HepG2 (cell line): ENCODE measurements around the gene ARL6. TPM values are rescaled to one million over a fixed set of nuclear protein-coding genes. Genes with fewer than 3 reads are reported as not detected.

Source experiments
- ELF3 ChIP-seq: IDR thresholded peaks from 2 replicates; pipeline ENCODE4 v1.6.1; 2016; ENCODE audit warnings: missing genetic modification reagents, missing compliant biosample characterization
- FOSL2 ChIP-seq: sonication (generic); formaldehyde crosslinking; IDR thresholded peaks from 2 replicates; pipeline ENCODE4 v1.4.0; 2020; ENCODE audit warnings: missing genetic modification reagents
- FOXJ3 ChIP-seq: sonication (generic); formaldehyde crosslinking; IDR thresholded peaks from 2 replicates; pipeline ENCODE4 v1.4.0; 2020; ENCODE audit warnings: missing genetic modification reagents, mild to moderate bottlenecking, borderline replicate concordance
- HNRNPLL ChIP-seq: fragments of 200-400 bp; formaldehyde crosslinking; IDR thresholded peaks from 2 replicates; pipeline ENCODE4 v1.6.1; 2017; ENCODE audit warnings: mild to moderate bottlenecking, low read depth, low read length; ENCODE audit not compliant: poor library complexity, severe bottlenecking
- IKZF5 ChIP-seq: IDR thresholded peaks from 2 replicates; pipeline ENCODE4 v1.6.1; 2018; ENCODE audit warnings: missing genetic modification reagents, mild to moderate bottlenecking, missing compliant biosample characterization
- NFIC ChIP-seq: IDR thresholded peaks from 2 replicates; pipeline ENCODE4 v1.6.1; 2012; ENCODE audit warnings: mild to moderate bottlenecking, low read length, inconsistent platforms
- RARG ChIP-seq: sonication (generic); formaldehyde crosslinking; IDR thresholded peaks from 2 replicates; pipeline ENCODE4 v1.4.0; 2020; ENCODE audit warnings: low read depth, mild to moderate bottlenecking, missing genetic modification reagents
- RBM39 ChIP-seq: fragments of 200-400 bp; formaldehyde crosslinking; IDR thresholded peaks from one replicate; pipeline ENCODE4 v1.6.1; 2018; ENCODE audit warnings: antibody characterized with exemption, mild to moderate bottlenecking, low read depth, low read length; ENCODE audit not compliant: poor library complexity, severe bottlenecking
- REL ChIP-seq: sonication (generic); formaldehyde crosslinking; conservative IDR thresholded peaks from 2 replicates; pipeline ENCODE4 v1.8.0; 2022; ENCODE audit warnings: mild to moderate bottlenecking, missing genetic modification reagents, moderate library complexity
- SCMH1 ChIP-seq: sonication (generic); formaldehyde crosslinking; IDR thresholded peaks from 2 replicates; pipeline ENCODE4 v1.9.0; 2021; ENCODE audit warnings: missing genetic modification reagents, mild to moderate bottlenecking, borderline replicate concordance
- SMARCC2 ChIP-seq: fragments of 450-650 bp; IDR thresholded peaks from 2 replicates; pipeline ENCODE4 v1.6.1; 2017; ENCODE audit warnings: antibody characterized with exemption, mild to moderate bottlenecking
- SP5 ChIP-seq: IDR thresholded peaks from 2 replicates; pipeline ENCODE4 v1.6.1; 2016; ENCODE audit warnings: low read depth, borderline replicate concordance
- YEATS2 ChIP-seq: sonication (generic); formaldehyde crosslinking; IDR thresholded peaks from 2 replicates; pipeline ENCODE4 v1.4.0; 2020; ENCODE audit warnings: missing genetic modification reagents, borderline replicate concordance
- ZBTB1 ChIP-seq: sonication (generic); formaldehyde crosslinking; IDR thresholded peaks from 2 replicates; pipeline ENCODE4 v1.4.0; 2020; ENCODE audit warnings: missing genetic modification reagents, borderline replicate concordance
- ZNF160 ChIP-seq: sonication (generic); formaldehyde crosslinking; IDR thresholded peaks from 2 replicates; pipeline ENCODE4 v1.8.0; 2022; ENCODE audit warnings: mild to moderate bottlenecking, inconsistent platforms, missing genetic modification reagents
- ZNF260 ChIP-seq: sonication (generic); formaldehyde crosslinking; IDR thresholded peaks from 2 replicates; pipeline ENCODE4 v1.4.0; 2020; ENCODE audit warnings: missing genetic modification reagents, low read depth, mild to moderate bottlenecking, borderline replicate concordance
- ZNF331 ChIP-seq: sonication (generic); formaldehyde crosslinking; IDR thresholded peaks from 2 replicates; pipeline ENCODE4 v1.4.0; 2020; ENCODE audit warnings: missing genetic modification reagents
- ZNF333 ChIP-seq: sonication (generic); formaldehyde crosslinking; IDR thresholded peaks from 2 replicates; pipeline ENCODE4 v1.4.0; 2020; ENCODE audit warnings: mild to moderate bottlenecking, missing genetic modification reagents, borderline replicate concordance
- ZNF337 ChIP-seq: sonication (generic); formaldehyde crosslinking; IDR thresholded peaks from 2 replicates; pipeline ENCODE4 v1.5.1; 2020; ENCODE audit warnings: missing genetic modification reagents, low read depth, mild to moderate bottlenecking, borderline replicate concordance
- ZNF430 ChIP-seq: sonication (generic); formaldehyde crosslinking; IDR thresholded peaks from 2 replicates; pipeline ENCODE4 v1.9.0; 2021; ENCODE audit warnings: mild to moderate bottlenecking, missing genetic modification reagents
- ZNF543 ChIP-seq: sonication (generic); formaldehyde crosslinking; IDR thresholded peaks from 2 replicates; pipeline ENCODE4 v1.4.0; 2020; ENCODE audit warnings: mild to moderate bottlenecking, missing genetic modification reagents
- ZNF552 ChIP-seq: sonication (generic); formaldehyde crosslinking; IDR thresholded peaks from 2 replicates; pipeline ENCODE4 v1.9.0; 2022; ENCODE audit warnings: missing genetic modification reagents, mild to moderate bottlenecking, borderline replicate concordance
- ZSCAN12 ChIP-seq: sonication (generic); formaldehyde crosslinking; IDR thresholded peaks from 2 replicates; pipeline ENCODE4 v1.9.0; 2021; ENCODE audit warnings: mild to moderate bottlenecking, missing genetic modification reagents
- polyA plus RNA-seq, 8 experiments: library from polyadenylated mRNA; depleted of rRNA in 3 of 8; stranded (reverse) in 7 of 8; unstranded in 1 of 8; fragments of >200 nt; fragmentation: Illumina TruSeq in 4 of 8; extraction: Trizol in 4 of 8; gene quantifications; 2 replicates each; pipeline versions ENCODE4 v1.2.1 to v1.2.3, GENCODE V29; 2011 to 2016; ENCODE audit warnings: low read depth in 4 of 8, missing spikeins in 1 of 8, mixed read lengths in 1 of 8; ENCODE audit not compliant: insufficient read depth in 1 of 8
- total RNA-seq, 5 experiments: library from RNA; depleted of rRNA; stranded (reverse); fragments of >200 nt; fragmentation: Illumina TruSeq; extraction: Trizol; gene quantifications; 2 replicates each; pipeline ENCODE4 v1.2.3, GENCODE V29; 2016; ENCODE audit warnings: low read depth in 1 of 5
- TF ChIP-seq, protein P1 (sequence below): sonication (generic); formaldehyde crosslinking; IDR thresholded peaks from 2 replicates; pipeline ENCODE4 v1.8.1; 2023; ENCODE audit warnings: missing genetic modification reagents, inconsistent platforms, borderline replicate concordance
- TF ChIP-seq, protein P2 (sequence below): sonication (generic); formaldehyde crosslinking; IDR thresholded peaks from 2 replicates; pipeline ENCODE4 v1.4.0; 2020; ENCODE audit warnings: missing genetic modification reagents, borderline replicate concordance
- TF ChIP-seq, protein P3 (sequence below): sonication (generic); formaldehyde crosslinking; IDR thresholded peaks from 2 replicates; pipeline ENCODE4 v1.8.0; 2022; ENCODE audit warnings: missing genetic modification reagents, mild to moderate bottlenecking, borderline replicate concordance

ARL6 gene
- total and polyA plus RNA-seq, 2 of the 13 experiments (the other 11 are each of a cell fraction or from before 2014, with no cell fraction given) = 1.3 to 3.7 TPM

- TF ChIP-seq, protein P1, sequence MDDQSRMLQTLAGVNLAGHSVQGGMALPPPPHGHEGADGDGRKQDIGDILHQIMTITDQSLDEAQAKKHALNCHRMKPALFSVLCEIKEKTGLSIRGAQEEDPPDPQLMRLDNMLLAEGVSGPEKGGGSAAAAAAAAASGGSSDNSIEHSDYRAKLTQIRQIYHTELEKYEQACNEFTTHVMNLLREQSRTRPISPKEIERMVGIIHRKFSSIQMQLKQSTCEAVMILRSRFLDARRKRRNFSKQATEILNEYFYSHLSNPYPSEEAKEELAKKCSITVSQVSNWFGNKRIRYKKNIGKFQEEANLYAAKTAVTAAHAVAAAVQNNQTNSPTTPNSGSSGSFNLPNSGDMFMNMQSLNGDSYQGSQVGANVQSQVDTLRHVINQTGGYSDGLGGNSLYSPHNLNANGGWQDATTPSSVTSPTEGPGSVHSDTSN (CRISPR knock-in tag) = no peak
- TF ChIP-seq ZNF333 (CRISPR knock-in tag) (peak; percentile 65; the same call in 1 of the 2 replicates), ELF3 (CRISPR knock-in tag) (no peak), RARG (no peak), HNRNPLL (no peak), ZNF160 (0 out of 2 replicates have a peak, but pooled peaks have one; percentile 1), ZNF337 (CRISPR knock-in tag) (no peak), ZBTB1 (CRISPR knock-in tag) (no peak), REL (CRISPR knock-in tag) (0 out of 2 replicates have a peak, but pooled peaks have one; percentile 21), SMARCC2 (no peak), ZNF331 (CRISPR knock-in tag) (no peak), SP5 (CRISPR knock-in tag) (no peak), ZNF260 (no peak), RBM39 (no peak), FOXJ3 (CRISPR knock-in tag) (no peak), YEATS2 (CRISPR knock-in tag) (no peak), ZNF430 (0 out of 2 replicates have a peak, but pooled peaks have one; percentile 13), SCMH1 (no peak), ZNF552 (CRISPR knock-in tag) (no peak), FOSL2 (no peak), ZNF543 (CRISPR knock-in tag) (peak; percentile 11; the same call in 1 of the 2 replicates), IKZF5 (no peak), NFIC (no peak), ZSCAN12 (no peak)
- TF ChIP-seq, protein P2, sequence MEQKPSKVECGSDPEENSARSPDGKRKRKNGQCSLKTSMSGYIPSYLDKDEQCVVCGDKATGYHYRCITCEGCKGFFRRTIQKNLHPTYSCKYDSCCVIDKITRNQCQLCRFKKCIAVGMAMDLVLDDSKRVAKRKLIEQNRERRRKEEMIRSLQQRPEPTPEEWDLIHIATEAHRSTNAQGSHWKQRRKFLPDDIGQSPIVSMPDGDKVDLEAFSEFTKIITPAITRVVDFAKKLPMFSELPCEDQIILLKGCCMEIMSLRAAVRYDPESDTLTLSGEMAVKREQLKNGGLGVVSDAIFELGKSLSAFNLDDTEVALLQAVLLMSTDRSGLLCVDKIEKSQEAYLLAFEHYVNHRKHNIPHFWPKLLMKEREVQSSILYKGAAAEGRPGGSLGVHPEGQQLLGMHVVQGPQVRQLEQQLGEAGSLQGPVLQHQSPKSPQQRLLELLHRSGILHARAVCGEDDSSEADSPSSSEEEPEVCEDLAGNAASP (CRISPR knock-in tag) = no peak; the same call in 1 of the 2 replicates
- TF ChIP-seq, protein P3, sequence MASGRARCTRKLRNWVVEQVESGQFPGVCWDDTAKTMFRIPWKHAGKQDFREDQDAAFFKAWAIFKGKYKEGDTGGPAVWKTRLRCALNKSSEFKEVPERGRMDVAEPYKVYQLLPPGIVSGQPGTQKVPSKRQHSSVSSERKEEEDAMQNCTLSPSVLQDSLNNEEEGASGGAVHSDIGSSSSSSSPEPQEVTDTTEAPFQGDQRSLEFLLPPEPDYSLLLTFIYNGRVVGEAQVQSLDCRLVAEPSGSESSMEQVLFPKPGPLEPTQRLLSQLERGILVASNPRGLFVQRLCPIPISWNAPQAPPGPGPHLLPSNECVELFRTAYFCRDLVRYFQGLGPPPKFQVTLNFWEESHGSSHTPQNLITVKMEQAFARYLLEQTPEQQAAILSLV (CRISPR knock-in tag) = no peak
Measured at GRCh38 chr3:97822359-97822775, 57.8 kb downstream of the ARL6 start (continued).
